ENCODE results near the gene ARMH3. TPM values are rescaled to one million over a fixed set of nuclear protein-coding genes. Genes with fewer than 3 reads are reported as not detected.

ARMH3 gene
- total RNA-seq, 1 experiment from 2014 or later, result 17.1 TPM

- H3K36me3 Mint-ChIP-seq, result peaks cover 13% of the 10 kb centered on the region
- DNase-seq (ENCODE audit: low spot score) (no peak), ATAC-seq (no peak)
- H3K4me3 Mint-ChIP-seq, result no peak overlapping the region
- H3K27ac Mint-ChIP-seq, result no peak overlapping the region
- H3K4me1 Mint-ChIP-seq, result no peaks in the 10 kb centered on the region
- TF ChIP-seq E2F4 (CRISPR knock-in tag; IDR thresholded peaks at IDR 0.05; ENCODE audit: borderline replicate concordance, low read depth) (no peak), IRF1 (CRISPR knock-in tag; IDR thresholded peaks at IDR 0.05) (no peak), ZNF423 (CRISPR knock-in tag; IDR thresholded peaks at IDR 0.05) (no peak), ZMAT4 (CRISPR knock-in tag; IDR thresholded peaks at IDR 0.05) (no peak), HMGA2 (CRISPR knock-in tag; IDR thresholded peaks at IDR 0.05) (no peak), ZNF138 (CRISPR knock-in tag; conservative IDR thresholded peaks at IDR 0.05) (no peak), ZNF263 (CRISPR knock-in tag; IDR thresholded peaks at IDR 0.05; ENCODE audit: low read depth) (no peak), CREB1 (CRISPR knock-in tag; IDR thresholded peaks at IDR 0.05) (no peak), NR3C1 (CRISPR knock-in tag; conservative IDR thresholded peaks at IDR 0.05; ENCODE audit: low read depth) (no peak), ZNF416 (CRISPR knock-in tag; IDR thresholded peaks at IDR 0.05) (no peak), ARID4B (CRISPR knock-in tag; IDR thresholded peaks at IDR 0.05; ENCODE audit: borderline replicate concordance) (no peak), NFATC4 (CRISPR knock-in tag; IDR thresholded peaks at IDR 0.05) (no peak), PREB (CRISPR knock-in tag; IDR thresholded peaks at IDR 0.05; ENCODE audit: borderline replicate concordance) (no peak), ZNF396 (CRISPR knock-in tag; IDR thresholded peaks at IDR 0.05; ENCODE audit: borderline replicate concordance) (no peak), RORB (CRISPR knock-in tag; IDR thresholded peaks at IDR 0.05) (no peak), USF1 (CRISPR knock-in tag; IDR thresholded peaks at IDR 0.05) (no peak), ZNF121 (CRISPR knock-in tag; IDR thresholded peaks at IDR 0.05) (no peak)
- TF ChIP-seq, protein P1, sequence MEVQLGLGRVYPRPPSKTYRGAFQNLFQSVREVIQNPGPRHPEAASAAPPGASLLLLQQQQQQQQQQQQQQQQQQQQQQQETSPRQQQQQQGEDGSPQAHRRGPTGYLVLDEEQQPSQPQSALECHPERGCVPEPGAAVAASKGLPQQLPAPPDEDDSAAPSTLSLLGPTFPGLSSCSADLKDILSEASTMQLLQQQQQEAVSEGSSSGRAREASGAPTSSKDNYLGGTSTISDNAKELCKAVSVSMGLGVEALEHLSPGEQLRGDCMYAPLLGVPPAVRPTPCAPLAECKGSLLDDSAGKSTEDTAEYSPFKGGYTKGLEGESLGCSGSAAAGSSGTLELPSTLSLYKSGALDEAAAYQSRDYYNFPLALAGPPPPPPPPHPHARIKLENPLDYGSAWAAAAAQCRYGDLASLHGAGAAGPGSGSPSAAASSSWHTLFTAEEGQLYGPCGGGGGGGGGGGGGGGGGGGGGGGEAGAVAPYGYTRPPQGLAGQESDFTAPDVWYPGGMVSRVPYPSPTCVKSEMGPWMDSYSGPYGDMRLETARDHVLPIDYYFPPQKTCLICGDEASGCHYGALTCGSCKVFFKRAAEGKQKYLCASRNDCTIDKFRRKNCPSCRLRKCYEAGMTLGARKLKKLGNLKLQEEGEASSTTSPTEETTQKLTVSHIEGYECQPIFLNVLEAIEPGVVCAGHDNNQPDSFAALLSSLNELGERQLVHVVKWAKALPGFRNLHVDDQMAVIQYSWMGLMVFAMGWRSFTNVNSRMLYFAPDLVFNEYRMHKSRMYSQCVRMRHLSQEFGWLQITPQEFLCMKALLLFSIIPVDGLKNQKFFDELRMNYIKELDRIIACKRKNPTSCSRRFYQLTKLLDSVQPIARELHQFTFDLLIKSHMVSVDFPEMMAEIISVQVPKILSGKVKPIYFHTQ (CRISPR knock-in tag; IDR thresholded peaks at IDR 0.05), result no peak
- TF ChIP-seq, protein P2, sequence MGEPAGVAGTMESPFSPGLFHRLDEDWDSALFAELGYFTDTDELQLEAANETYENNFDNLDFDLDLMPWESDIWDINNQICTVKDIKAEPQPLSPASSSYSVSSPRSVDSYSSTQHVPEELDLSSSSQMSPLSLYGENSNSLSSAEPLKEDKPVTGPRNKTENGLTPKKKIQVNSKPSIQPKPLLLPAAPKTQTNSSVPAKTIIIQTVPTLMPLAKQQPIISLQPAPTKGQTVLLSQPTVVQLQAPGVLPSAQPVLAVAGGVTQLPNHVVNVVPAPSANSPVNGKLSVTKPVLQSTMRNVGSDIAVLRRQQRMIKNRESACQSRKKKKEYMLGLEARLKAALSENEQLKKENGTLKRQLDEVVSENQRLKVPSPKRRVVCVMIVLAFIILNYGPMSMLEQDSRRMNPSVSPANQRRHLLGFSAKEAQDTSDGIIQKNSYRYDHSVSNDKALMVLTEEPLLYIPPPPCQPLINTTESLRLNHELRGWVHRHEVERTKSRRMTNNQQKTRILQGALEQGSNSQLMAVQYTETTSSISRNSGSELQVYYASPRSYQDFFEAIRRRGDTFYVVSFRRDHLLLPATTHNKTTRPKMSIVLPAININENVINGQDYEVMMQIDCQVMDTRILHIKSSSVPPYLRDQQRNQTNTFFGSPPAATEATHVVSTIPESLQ (CRISPR knock-in tag; IDR thresholded peaks at IDR 0.05), result no peak
- TF ChIP-seq, protein P3, sequence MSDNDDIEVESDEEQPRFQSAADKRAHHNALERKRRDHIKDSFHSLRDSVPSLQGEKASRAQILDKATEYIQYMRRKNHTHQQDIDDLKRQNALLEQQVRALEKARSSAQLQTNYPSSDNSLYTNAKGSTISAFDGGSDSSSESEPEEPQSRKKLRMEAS (CRISPR knock-in tag; IDR thresholded peaks at IDR 0.05), result no peak
- peaks cover 16% of the 10 kb centered on the region for H3K9me3 Mint-ChIP-seq
- CTCF ChIA-PET, result interaction anchor here (1.0 to 2.8 kb wide), 6 partner anchors 10 to 151 kb away, joined by 3 to 17 read pairs (median 10); partner anchors contain the start of gene KCNIP2
- POLR2A ChIA-PET, result interaction anchor here (0.6 to 0.8 kb wide), 2 partner anchors 19 to 36 kb away, joined by 3 to 8 read pairs; no protein-coding TSS in a partner anchor
- H3K27me3 Mint-ChIP-seq (ENCODE audit: low read depth), result no peaks in the 10 kb centered on the region; the same call in 1 of the 2 replicates
These were observed 197.1 kb downstream of the ARMH3 start for GRCh38 chr10:101858723-101859500.
